Adipose tissue (tissue), 3 donors: ENCODE measurements around the gene ADI1. TPM values are rescaled to one million over a fixed set of nuclear protein-coding genes. Genes with fewer than 3 reads are reported as not detected.

Source experiments
- H3K27ac ChIP-seq: one replicate; pipeline ENCODE4 v1.5.1; 2013; ENCODE audit warnings: low read depth, low read length
- WGBS, 3 donors: extraction: QIAGEN DNeasy Blood & Tissue Kit; methylation state at CpG; one replicate each; pipeline ENCODE4 v1.1.7; 2013; 5-methylcytosine and 5-hydroxymethylcytosine counted together
- polyA plus RNA-seq, 3 donors: library from polyadenylated mRNA; stranded (reverse); fragments of 200-250 nt; gene quantifications; one replicate each; pipeline ENCODE4 v1.2.3, GENCODE V29; 2013
- donor health status: healthy with polysubstance abuse.
- donor health status: Bipolar disorder and iron deficiency.
- donor health status: healthy.

Gene ADI1, protein sequence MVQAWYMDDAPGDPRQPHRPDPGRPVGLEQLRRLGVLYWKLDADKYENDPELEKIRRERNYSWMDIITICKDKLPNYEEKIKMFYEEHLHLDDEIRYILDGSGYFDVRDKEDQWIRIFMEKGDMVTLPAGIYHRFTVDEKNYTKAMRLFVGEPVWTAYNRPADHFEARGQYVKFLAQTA
- 100 to 1,000 TPM in 1 of 3 donors, 10 to 100 TPM in 2; 31.1 to 109 (median 61.1) TPM for polyA plus RNA-seq

DNA sequence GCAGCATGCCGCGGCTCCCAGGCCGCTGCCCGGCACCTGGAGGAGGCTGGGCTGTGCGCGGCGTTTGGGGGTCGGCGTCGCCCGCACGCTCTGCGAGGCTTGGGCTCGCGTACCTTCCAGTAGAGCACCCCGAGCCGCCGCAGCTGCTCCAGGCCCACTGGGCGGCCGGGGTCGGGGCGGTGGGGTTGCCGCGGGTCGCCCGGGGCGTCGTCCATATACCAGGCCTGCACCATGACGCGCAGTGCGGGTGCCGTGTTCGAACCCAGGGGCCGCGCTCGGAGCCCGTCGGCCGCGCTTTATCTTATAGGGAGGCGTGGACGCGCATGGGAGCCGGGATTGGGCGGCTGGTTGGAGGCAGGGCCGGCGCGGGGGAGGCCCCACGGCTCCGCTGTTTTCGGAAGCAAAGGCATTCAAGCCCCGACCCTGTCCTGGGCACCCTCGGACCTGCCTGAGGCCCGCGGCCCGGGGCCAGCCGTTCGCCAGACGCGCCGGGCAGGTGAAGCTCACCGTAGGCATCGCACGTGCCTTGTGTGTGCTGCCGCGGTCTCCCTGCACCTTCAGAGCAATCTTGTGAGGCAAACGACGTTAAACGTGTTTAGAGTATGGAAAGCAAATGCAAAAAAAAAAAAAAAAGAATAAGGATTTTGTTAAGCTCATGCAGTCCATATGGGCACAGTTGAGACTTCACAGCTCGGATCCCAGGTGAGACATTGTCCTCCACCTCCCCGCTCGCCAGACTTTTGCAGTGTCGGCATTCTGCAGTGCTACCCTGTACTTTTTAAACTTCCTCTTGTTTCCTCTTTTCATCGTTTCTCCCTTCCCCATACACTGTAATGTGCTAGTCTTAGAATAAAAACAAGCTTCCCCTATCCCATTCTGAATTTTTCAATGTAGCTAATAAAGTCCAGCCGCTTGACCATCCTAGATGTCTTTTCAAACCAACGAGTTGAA is at the start of gene ADI1:
TSS of gene ADI1 (minus strand) at position 277 of the 951 bp plus-strand sequence. CDS start at position 233, 44 bp downstream.
- peak within 1 kb of the TSS; percentile 44 for H3K27ac ChIP-seq
- 1 to 4% (median 2%) methylated on average over 72 to 76 of the region's 76 CpGs for WGBS, 3 donors

DNA sequence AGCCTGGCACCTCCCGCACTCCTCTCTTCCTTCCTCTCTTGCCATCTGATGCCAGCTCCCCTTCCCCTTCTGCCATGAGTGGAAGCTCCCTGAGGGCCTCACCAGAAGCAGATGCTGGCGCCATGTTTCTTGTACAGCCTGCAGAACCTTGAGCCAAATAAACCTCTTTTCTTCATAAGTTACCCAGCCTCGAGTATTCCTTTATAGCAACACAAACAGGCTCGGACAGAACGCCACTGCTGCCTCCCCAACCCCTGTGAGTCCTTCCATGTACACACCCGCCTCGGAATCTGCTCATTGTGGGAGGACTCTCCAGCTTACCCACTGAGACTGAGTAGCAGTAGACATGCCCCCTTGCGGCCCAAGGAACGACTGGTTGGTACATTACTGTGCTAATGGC is 47.5 kb upstream of the ADI1 start:
- no peak overlapping the region for H3K27ac ChIP-seq
- 90 to 96% (median 95%) methylated on average over 9 of the region's 9 CpGs for WGBS, 3 donors

DNA sequence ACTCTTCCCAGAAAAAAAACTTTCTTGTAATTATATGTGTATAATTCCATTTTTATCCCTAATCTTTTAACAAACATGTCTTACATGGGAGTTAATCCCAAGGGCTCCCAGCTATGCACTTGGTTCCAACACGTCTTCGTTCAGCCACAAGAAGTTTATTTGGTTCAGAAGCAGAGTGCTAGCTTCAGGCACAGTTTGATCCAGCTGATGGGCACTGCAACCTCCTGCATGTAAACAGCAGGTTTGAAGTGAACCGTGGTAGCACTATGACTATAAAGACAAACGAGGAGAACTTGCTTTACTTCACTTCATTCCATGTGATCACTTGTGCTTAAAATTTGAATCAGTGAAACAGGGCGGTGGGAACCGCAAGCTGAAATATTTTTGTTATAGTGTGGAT is 45.8 kb upstream of the ADI1 start:
- 73 to 92% (median 85%) methylated on average over 6 of the region's 6 CpGs for WGBS, 3 donors
- no peak overlapping the region for H3K27ac ChIP-seq

DNA sequence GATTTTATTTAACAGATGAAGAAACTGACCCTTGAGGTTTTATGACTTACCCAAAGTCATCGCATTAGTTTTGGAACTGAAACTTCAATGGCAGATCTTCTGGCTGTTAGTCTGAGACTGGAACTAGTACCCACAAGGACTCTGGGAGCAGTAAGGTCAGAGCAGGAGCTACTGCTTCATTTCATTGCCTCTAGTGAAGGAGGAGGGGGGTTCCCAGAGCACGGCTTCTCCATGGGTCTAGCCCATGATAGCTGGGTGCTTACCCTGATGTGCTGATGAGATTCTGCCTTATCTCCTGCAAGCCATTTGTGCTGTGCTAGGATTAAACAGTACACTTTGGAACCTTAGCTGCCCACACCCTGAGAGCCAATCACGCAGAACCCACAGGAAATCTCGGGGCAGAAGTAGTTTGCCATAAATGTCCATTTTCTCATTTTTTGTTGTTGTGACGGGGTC is 44.2 kb upstream of the ADI1 start:
- no peak overlapping the region for H3K27ac ChIP-seq
- WGBS, 3 donors, result 91 to 93% (median 91%) methylated on average over 5 of the region's 5 CpGs

DNA sequence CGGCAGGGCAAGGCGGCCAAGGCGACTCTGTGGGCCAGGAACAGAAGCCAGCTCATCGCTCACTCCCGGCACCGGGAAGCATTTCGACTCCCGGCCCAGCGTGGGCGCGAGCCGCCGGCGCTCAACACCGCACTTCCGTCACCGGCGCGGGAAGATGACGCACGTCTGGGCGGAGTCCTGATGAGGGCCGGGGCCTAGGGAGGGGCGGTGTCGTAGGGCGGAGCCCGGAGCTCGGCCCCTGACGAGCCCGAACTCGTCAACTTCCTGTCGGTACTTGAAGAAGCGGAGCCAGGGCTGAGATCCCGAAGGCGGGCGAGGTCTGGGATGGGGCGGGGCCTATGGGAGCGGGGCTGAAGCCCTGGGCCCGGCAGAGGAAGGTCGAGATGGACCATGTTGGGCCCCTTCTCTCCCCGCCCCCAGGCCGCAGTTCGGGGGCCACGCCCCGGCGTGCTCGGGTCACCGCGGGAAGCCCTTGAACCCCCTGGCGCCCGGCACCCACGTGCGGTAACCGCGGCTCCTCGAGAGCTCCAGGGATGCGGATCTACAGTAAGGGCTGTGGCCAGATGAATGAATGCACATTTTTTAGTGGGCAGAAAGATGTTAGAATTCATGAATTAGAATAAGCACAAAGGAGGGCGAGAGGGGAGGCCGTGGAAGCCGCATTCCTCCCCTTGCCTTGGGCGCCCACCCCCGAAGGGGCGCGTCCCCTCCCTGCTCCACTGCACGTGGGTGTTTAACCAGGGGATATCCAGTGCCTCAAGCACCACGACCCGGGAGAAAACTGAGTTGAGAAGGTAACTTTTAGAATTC is 39.1 kb upstream of the ADI1 start, which contains the start of gene RNASEH1:
TSS of gene RNASEH1 (minus strand) at position 129 of the 810 bp plus-strand sequence. CDS start at position 56, 73 bp downstream.
- H3K27ac ChIP-seq, result peak within 1 kb of the TSS; percentile 85
- 1% methylated on average over 58 to 67 of the region's 67 CpGs for WGBS, 3 donors

DNA sequence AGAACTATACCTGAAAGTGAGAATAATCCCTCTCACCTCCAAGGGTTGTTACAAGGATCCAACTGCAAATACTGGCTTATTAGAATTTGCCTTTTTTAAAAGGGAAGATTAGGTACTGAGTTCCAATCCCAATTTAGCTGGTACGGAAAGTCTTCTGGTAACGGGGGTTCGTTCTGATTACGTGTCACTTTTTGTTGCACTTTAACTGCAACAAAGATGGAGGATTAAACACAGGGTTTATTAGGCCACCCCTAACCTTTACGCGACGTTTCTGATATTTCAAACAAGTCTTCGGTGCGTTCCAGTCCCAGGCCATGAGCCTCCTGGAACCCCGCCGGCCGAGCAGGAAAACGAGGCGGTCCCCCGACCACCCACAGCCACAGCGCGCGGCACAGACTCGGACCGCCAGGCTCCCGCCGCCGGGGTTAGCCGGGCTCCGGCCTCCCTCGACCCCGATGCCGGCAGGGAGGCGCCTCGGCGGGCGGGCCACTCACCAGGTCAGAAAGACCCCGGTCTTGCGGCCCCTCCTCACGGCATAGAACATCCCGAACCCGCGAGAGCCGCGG is 38.4 kb upstream of the ADI1 start:
- 0 to 1% (median 0%) methylated on average over 35 to 40 of the region's 40 CpGs for WGBS, 3 donors

DNA sequence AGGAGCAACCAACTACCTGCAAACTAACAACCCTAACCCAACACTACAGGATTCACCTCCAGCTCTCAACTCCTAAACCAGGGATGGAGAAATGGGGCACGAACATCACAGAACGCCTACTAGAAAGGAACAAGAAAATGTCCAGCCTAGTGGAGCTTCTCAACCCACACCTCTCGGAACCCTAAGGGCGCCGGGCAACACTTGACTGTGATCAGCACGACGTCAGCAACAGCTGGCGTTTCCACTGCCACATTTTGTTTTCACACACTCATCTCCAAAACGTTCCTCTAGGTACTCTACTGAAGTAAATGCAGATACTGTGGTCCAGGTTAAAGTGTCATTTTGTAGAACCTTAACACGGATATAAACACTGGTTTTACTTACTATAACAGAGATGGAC is 34.6 kb upstream of the ADI1 start:
- H3K27ac ChIP-seq, result no peak overlapping the region
- 87 to 91% (median 91%) methylated on average over 10 of the region's 10 CpGs for WGBS, 3 donors

More for the DNA sequence above, 38.4 kb upstream of the ADI1 start:
- H3K27ac ChIP-seq, result peak overlapping the region; percentile 85

DNA sequence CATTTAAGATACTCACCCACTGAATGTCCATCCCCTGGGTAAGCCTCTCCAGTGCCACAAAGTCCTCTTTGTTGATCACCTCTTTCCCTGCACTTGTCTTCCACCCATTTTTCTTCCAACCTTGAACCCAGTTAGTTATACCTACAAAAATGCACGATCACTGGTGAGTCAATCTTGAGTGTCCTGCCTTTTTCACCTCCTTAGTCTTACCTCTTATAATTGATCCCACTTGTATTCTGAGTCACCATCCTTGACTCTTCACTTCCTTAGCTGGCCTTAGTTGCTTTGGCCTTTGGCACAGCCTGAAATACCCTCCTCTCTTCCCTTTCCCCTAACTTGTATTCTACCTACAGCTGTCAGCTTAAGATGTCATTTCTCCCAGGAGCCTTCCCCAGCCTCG is 28.6 kb upstream of the ADI1 start:
- H3K27ac ChIP-seq, result no peak overlapping the region
- WGBS, 3 donors, result 91 to 98% (median 95%) methylated on average over 2 of the region's 2 CpGs

DNA sequence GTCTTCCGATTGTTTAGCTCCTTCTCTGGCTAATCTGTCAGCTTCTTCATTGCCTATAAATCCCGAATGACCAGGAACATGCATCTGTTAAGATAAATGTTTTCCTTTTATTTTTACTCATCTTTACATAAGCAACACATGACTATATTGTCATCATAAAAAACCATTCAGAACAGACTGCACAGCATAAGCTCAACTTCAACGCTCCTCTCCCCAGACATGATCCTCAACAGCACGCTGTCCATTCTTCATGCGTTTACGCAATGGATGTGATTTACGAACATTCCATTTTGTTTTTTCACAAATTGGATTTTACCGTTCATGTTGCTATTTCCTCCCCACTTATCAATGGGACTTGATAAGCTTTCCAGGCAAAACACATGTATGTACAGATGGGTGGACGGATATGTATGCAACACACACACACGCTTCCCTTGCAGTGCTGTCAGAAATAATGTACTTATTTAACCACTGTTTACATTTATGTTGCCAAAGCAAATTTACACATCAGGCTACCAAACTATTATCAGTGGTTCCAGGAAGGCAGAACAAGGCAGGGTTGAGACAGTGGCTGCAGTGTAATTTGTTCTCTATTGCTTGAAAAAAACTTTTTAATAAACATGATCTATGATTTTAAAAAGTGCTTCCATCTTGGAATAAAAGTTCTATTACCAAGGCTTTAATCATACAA is 26.6 kb upstream of the ADI1 start:
- WGBS, 3 donors, result 70 to 93% (median 83%) methylated on average over 10 of the region's 10 CpGs
- no peak overlapping the region for H3K27ac ChIP-seq

DNA sequence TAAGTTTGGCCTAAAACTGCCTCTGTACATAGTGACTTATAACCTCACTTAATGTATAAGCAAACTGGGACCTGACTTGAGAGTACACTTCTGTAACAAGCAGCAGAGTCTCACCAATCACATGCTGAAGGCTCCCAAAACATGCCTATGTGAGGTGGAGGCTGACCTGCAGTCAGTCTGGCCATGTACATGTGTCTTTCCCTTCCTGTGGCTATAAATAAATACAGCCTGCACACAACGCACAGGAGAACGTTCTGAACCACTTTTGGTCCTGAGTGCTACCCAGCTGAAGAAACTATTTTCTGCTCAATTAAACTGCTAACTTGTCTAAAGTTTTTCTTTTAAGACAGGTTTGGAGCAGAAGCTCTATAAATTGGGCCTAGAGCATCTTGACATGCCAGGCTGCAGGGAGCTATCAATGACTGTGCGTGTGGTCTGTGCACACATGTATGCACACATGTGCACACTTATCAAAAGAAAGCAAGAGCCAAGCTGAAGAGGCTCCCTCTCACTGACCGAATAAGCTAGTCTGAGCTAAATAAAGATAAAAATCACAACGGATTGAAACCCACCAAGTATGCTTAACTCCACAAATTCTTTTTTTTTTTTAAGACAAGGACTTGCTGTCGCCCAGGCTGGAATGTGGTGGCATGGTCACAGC is 23.8 kb upstream of the ADI1 start:
- 71 to 80% (median 72%) methylated on average over 6 of the region's 6 CpGs for WGBS, 3 donors
- no peak overlapping the region for H3K27ac ChIP-seq

DNA sequence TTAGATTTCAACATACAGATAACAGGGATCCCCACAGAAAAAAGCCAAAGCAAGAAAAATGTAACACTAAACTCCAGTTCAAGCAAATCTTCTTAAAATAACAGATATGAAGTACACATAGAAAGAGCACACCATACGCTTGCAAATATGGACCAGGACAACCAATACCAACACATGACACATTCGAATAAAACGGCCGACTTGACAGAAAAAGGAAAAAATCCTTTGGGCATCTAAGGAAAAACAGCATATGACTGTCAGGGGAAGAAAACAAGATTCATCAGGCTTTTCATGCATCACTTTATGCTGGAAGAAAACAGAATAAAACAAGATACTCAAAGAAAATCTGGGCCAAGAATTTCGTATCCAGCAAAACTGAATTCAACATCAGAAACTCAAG is 22.8 kb upstream of the ADI1 start:
- 90 to 96% (median 93%) methylated on average over 5 of the region's 5 CpGs for WGBS, 3 donors
- no peak overlapping the region for H3K27ac ChIP-seq

DNA sequence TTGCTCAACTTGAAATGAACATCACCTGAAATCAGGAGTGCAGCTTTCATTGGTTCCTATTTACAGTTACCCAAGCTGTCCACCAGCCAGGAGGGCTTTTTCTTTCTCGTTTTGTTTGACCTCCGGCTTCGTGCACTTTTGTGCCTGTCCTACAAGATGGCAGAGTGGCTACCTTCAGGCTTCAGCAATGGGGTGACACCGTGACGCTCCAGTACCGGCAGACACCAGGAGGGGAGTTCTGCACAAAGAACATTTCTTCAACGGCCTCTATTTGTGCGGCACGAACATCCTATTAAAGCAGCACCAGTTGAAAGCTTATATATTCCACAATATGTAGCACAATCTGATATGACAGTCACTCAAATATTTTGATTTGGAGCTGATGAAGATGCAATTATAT is 20.5 kb upstream of the ADI1 start:
- 86 to 90% (median 90%) methylated on average over 9 of the region's 9 CpGs for WGBS, 3 donors
- H3K27ac ChIP-seq, result no peak overlapping the region

DNA sequence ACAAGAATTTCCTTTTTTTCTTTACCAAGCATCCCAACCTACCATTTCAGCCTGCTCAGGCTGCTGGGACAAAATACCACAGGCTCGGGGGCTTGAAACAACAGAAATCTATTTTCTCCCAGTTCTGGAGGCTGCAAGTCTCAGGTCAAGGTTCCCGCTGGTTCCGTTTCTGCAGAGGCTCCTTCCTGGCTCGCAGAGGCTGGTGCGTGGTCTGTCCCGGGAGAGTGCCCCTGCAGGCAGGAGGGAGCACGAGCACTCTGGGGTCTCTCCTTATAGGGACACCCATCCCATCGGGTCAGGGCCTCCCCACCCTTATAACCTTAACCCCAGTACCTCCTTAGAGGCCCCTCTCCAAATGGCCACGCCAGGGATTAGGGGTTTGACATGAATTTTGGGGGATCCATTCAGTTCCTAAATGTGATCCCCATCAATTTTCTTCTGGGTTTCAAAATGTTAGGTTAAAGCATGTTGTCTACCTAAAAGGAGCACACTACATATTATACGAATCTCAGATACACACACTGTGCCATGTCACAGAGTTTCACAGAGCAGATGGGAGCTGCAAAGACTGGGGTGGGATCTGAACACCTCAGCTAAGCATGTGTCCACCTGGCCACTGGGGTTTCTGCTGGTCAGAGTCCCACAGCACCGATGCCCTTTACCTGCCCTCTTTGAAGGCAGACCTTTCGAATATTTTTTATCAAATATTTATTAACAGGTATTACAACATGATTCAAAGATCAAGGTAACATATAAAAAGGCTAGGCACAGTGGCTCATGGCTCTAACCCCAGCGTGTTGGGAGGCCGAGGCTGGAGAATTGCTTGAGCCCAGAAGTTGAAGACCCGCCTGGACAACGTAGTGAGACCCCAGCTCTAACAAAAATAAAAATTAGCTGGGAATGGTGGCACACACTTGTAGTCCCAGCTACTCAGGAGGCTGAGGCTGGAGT is 17.6 kb upstream of the ADI1 start:
- WGBS, 3 donors, result 63 to 76% (median 66%) methylated on average over 16 of the region's 16 CpGs
- no peak overlapping the region for H3K27ac ChIP-seq

DNA sequence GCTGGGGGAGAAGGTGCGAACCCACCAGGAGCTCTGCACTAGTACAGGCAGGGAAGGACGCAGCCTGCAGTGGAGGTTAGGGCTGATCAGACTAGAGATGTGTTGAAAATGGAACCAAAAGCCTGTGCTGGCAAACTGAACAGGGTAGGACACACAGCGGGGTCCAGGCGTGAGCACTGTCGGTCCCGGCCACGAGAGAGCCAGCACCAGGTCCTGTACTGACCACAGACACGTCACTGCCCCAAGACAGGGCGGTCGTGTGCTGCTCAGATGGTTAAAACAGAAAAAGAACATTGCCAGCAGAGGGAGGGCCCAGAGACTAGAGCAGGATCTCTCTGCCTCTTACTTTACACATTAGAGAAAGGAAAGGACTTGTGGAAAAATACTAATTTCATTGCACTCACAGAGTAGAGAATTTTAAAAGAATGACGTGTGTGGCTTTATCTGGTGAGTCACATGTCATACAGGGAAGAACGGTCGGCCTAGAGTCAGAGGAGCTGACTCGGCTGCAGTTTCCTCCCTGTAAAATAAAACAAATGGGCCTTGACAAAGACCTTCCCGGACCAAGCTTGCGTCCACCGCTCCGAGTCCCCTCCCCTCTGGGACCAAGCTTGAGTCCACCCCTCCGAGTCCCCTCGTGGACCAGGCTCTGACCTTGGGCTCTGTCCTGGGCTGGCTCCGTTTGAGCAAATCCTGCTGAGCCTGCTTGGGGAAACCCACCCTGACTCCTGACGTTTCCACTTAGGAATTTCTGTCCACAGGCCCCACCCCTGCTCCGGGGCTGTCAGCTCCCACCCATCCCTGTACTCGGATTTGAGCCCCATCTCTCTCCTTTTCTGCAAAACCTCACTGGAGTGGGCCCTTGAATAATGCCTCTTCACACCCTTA is 16.7 kb upstream of the ADI1 start:
- H3K27ac ChIP-seq, result peak overlapping the region; percentile 38
- WGBS, 3 donors, result 24 to 37% (median 34%) methylated on average over 24 of the region's 24 CpGs

DNA sequence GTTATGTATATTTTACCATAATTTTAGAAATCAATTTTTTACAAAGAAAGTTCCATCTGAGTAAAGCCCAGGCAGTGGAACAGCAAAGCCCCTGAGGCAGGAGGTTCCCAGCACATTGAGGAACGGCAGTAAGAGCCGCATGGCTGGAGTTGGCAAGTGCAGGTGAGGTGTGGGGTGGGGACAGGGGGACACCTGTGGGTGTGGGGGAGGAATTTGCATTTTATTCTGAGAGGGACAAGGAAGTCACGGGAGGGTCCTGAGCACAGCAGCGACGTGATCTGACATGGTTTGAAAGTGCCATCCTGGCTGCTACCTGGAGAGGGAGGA is 16.1 kb upstream of the ADI1 start:
- H3K27ac ChIP-seq, result peak overlapping the region; percentile 38
- 63 to 69% (median 69%) methylated on average over 5 of the region's 5 CpGs for WGBS, 3 donors
